OCI-LY7 (cell line): ENCODE results near the gene MEF2D. TPM values are rescaled to one million over a fixed set of nuclear protein-coding genes. Genes with fewer than 3 reads are reported as not detected.

Experiments
- BruUV-seq: library from RNA; stranded (reverse); fragments of 400-500 nt; replicated peaks from 2 replicates; lab custom pipeline; 2021; lab: Mats Ljungman, UMichigan
- CTCF ChIA-PET: fragments of 300-600 bp; sonication (Branson Sonifier 250); formaldehyde crosslinking; loops from one replicate; lab custom pipeline; 2022; ENCODE audit warnings: antibody characterized with exemption; ENCODE audit not compliant: unreplicated experiment; lab: Charles Lee
- POLR2A ChIA-PET: fragments of 300-600 bp; sonication (Branson Sonifier 250); formaldehyde crosslinking; loops from one replicate; lab custom pipeline; 2022; ENCODE audit warnings: antibody characterized with exemption; lab: Charles Lee
- DNase-seq: peaks from one replicate; pipeline ENCODE4 v3.0.0-alpha.2; 2015; ENCODE audit warnings: low spot score
- H2AFZ ChIP-seq: fragments of 200-600 bp; sonication (generic), shearing (Covaris generic); 2 replicates; pipeline ENCODE4 v1.6.1; 2014; ENCODE audit warnings: mild to moderate bottlenecking, antibody characterized with exemption, low read length, moderate library complexity
- H3K27ac ChIP-seq: fragments of 200-600 bp; sonication (generic); 2 replicates; pipeline ENCODE4 v1.5.1; 2014; ENCODE audit warnings: mixed run types, low read depth, mild to moderate bottlenecking, moderate library complexity, low read length, inconsistent platforms; ENCODE audit not compliant: poor library complexity, severe bottlenecking
- H3K36me3 ChIP-seq: fragments of 200-600 bp; sonication (generic); 2 replicates; pipeline ENCODE4 v1.6.1; 2014; ENCODE audit warnings: mild to moderate bottlenecking, antibody characterized with exemption, low read length, moderate library complexity, mixed read lengths; ENCODE audit not compliant: insufficient read depth
- H3K4me1 ChIP-seq: fragments of 200-600 bp; sonication (generic); 2 replicates; pipeline ENCODE4 v1.5.1; 2014; ENCODE audit warnings: mild to moderate bottlenecking, low read length; ENCODE audit not compliant: insufficient read depth, poor library complexity, severe bottlenecking
- H3K4me2 ChIP-seq: fragments of 200-600 bp; sonication (generic); 2 replicates; pipeline ENCODE4 v1.6.1; 2014; ENCODE audit warnings: mild to moderate bottlenecking, low read length
- H3K4me3 ChIP-seq: fragments of 200-600 bp; sonication (generic); 2 replicates; pipeline ENCODE4 v1.5.1; 2014; ENCODE audit warnings: mild to moderate bottlenecking, low read depth, low read length; ENCODE audit not compliant: poor library complexity, severe bottlenecking
- H3K79me2 ChIP-seq: fragments of 200-600 bp; sonication (generic); 2 replicates; pipeline ENCODE4 v1.6.1; 2016; ENCODE audit warnings: low read depth, mild to moderate bottlenecking, low read length, moderate library complexity, mixed read lengths; ENCODE audit not compliant: insufficient read depth
- H3K9me2 ChIP-seq: fragments of 200-600 bp; sonication (generic); 2 replicates; pipeline ENCODE4 v1.6.1; 2016; ENCODE audit warnings: mild to moderate bottlenecking, low read length, mixed read lengths; ENCODE audit not compliant: insufficient read depth
- H3K9me3 ChIP-seq: fragments of 200-600 bp; sonication (generic); 2 replicates; pipeline ENCODE4 v1.6.1; 2014; ENCODE audit warnings: mild to moderate bottlenecking, mixed run types, low read length, mixed read lengths
- H4K20me1 ChIP-seq: fragments of 200-600 bp; sonication (generic); 2 replicates; pipeline ENCODE4 v1.6.1; 2014; ENCODE audit warnings: mild to moderate bottlenecking, antibody characterized with exemption, low read length, moderate library complexity, mixed read lengths; ENCODE audit not compliant: insufficient read depth
- CTCF ChIP-seq: fragments of 200-600 bp; sonication (generic); conservative IDR thresholded peaks from 2 replicates; pipeline ENCODE4 v1.5.1; 2014; ENCODE audit warnings: mild to moderate bottlenecking, antibody characterized with exemption, low read length, moderate library complexity, mixed read lengths
- EZH2phosphoT487 ChIP-seq: fragments of 200-600 bp; sonication (generic); IDR thresholded peaks from 2 replicates; pipeline ENCODE4 v1.6.1; 2018; ENCODE audit warnings: low read depth, borderline replicate concordance, mild to moderate bottlenecking, mixed run types, antibody characterized with exemption, low read length, moderate library complexity, mixed read lengths
- intact Hi-C: fragments of 100-400 bp; cut with micrococcal nuclease; formaldehyde crosslinking; loops from one replicate; pipeline ENCODE4 v1.10.0; 2022; ENCODE audit not compliant: unreplicated experiment
- total RNA-seq, 2 experiments: library from RNA; depleted of rRNA in 1 of 2; stranded (reverse); fragments of >200 nt in 1 of 2; shearing (Covaris generic) in 1 of 2; gene quantifications; 2 replicates each; pipeline ENCODE4 v1.2.3, GENCODE V29; 2014 to 2022

Gene MEF2D
- total RNA-seq, 2 experiments from 2014 or later = 42.7 to 92.3 TPM

GRCh38 chr1:156455362-156455761 is 45.2 kb downstream of the MEF2D start:
- Histone ChIP-seq H3K4me3 (no peak overlapping the region), H3K36me3 (no peaks in the 10 kb centered on the region), H3K9me3 (no peaks in the 10 kb centered on the region), H3K27ac (no peak overlapping the region), H3K9me2 (no peaks in the 10 kb centered on the region), H2AFZ (no peak overlapping the region), H3K4me1 (peaks cover 20% of the 10 kb centered on the region), H3K79me2 (no peaks in the 10 kb centered on the region), H3K4me2 (no peak overlapping the region), H4K20me1 (no peaks in the 10 kb centered on the region)
- BruUV-seq = no TSS peak
- no peak for TF ChIP-seq CTCF
- no peak for TF ChIP-seq EZH2phosphoT487
- POLR2A ChIA-PET = interaction anchor here (0.9 kb wide), 1 partner anchor 137 kb away, joined by 3 read pairs; the partner anchor contains the start of gene NAXE
- DNase-seq = no peak
- intact Hi-C loops = no loop called here
- CTCF ChIA-PET = no interaction called here

DNA sequence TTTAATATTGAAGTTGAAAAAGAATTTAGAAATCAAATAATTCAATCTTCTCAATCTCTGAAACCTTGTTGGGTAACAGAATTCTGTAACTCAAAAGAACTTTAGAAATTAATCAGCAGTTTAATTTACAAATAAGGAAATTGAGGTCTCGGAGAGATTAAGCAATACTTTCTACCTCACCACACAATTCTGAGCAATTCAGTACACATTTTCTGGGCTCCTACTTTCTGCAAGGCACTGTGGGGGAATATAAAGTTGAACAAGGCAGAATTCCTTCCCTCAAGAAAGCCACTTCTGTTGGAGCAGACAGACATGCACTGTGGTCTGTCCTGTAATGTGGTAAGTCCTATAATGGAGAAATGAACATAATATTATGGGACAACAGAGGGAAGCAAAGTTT is 47.7 kb downstream of the MEF2D start:
- Histone ChIP-seq H2AFZ (no peak overlapping the region), H4K20me1 (no peaks in the 10 kb centered on the region), H3K4me1 (peaks cover 15% of the 10 kb centered on the region), H3K27ac (no peak overlapping the region), H3K36me3 (no peaks in the 10 kb centered on the region), H3K79me2 (no peaks in the 10 kb centered on the region), H3K9me2 (no peaks in the 10 kb centered on the region), H3K4me2 (no peak overlapping the region), H3K4me3 (no peak overlapping the region), H3K9me3 (no peaks in the 10 kb centered on the region)
- intact Hi-C loops = no loop called here
- ChIA-PET CTCF (no interaction called here), POLR2A (interaction anchor here (1.0 kb wide), 1 partner anchor 98 kb away, joined by 3 read pairs; no protein-coding TSS in a partner anchor)
- no peak for DNase-seq
- no TSS peak for BruUV-seq
- TF ChIP-seq EZH2phosphoT487 (no peak), CTCF (no peak)

GRCh38 chr1:156451505-156452160 is 48.9 kb downstream of the MEF2D start:
- Histone ChIP-seq H4K20me1 (no peaks in the 10 kb centered on the region), H3K4me2 (no peak overlapping the region), H3K9me3 (no peaks in the 10 kb centered on the region), H3K36me3 (no peaks in the 10 kb centered on the region), H3K79me2 (no peaks in the 10 kb centered on the region), H2AFZ (no peak overlapping the region), H3K4me3 (no peak overlapping the region), H3K9me2 (no peaks in the 10 kb centered on the region), H3K27ac (no peak overlapping the region), H3K4me1 (peaks cover 3% of the 10 kb centered on the region)
- BruUV-seq = no TSS peak
- intact Hi-C loops = no loop called here
- CTCF ChIA-PET = no interaction called here
- no peak for DNase-seq
- TF ChIP-seq CTCF (peak; percentile 45; the same call in 1 of the 2 replicates), EZH2phosphoT487 (no peak)
- POLR2A ChIA-PET = no interaction called here
